ENCODE data around the gene SIX3. TPM values are rescaled to one million over a fixed set of nuclear protein-coding genes. Genes with fewer than 3 reads are reported as not detected.

The SIX3 gene
- total RNA-seq, 1 donor from 2014 or later, result not detected

GRCh38 chr2:44949329-44950151 lies 8.0 kb downstream of the SIX3 start:
- H3K9ac ChIP-seq (ENCODE audit: low read depth in 1 of 3, low read length in 3 of 3), result peak overlapping the region in 1 of 3 donors; percentile 33
- peak overlapping the region in 1 of 3 donors; percentile 60 for H3K4me3 ChIP-seq (ENCODE audit: low read length in 3 of 3)
- H3K9me3 ChIP-seq (ENCODE audit: control insufficient read depth in 3 of 3, low read length in 3 of 3), result no peaks in the 10 kb centered on the region
- H3K36me3 ChIP-seq (ENCODE audit: control insufficient read depth in 3 of 3, insufficient read depth in 3 of 3, low read length in 3 of 3), result no peaks in the 10 kb centered on the region
- no peak overlapping the region for H3K27ac ChIP-seq (ENCODE audit: low read depth, low read length)
- peaks cover 15 to 21% (median 20%) of the 10 kb centered on the region in 3 donors for H3K4me1 ChIP-seq (ENCODE audit: control insufficient read depth in 3 of 3, insufficient read depth in 3 of 3, low read length in 3 of 3)
- H3K27me3 ChIP-seq (ENCODE audit: control insufficient read depth in 3 of 3, insufficient read depth in 3 of 3, low read length in 3 of 3), result peaks cover 62 to 80% (median 71%) of the 10 kb centered on the region in 3 donors

GRCh38 chr2:44950646-44951045 lies 9.1 kb downstream of the SIX3 start:
- Histone ChIP-seq H3K27me3 (ENCODE audit: control insufficient read depth in 3 of 3, insufficient read depth in 3 of 3, low read length in 3 of 3) (peaks cover 68 to 82% (median 72%) of the 10 kb centered on the region in 3 donors), H3K4me1 (ENCODE audit: control insufficient read depth in 3 of 3, insufficient read depth in 3 of 3, low read length in 3 of 3) (peaks cover 26 to 31% (median 26%) of the 10 kb centered on the region in 3 donors), H3K9me3 (ENCODE audit: control insufficient read depth in 3 of 3, low read length in 3 of 3) (no peaks in the 10 kb centered on the region), H3K36me3 (ENCODE audit: control insufficient read depth in 3 of 3, insufficient read depth in 3 of 3, low read length in 3 of 3) (no peaks in the 10 kb centered on the region), H3K27ac (ENCODE audit: low read depth, low read length) (no peak overlapping the region), H3K4me3 (ENCODE audit: low read length in 3 of 3) (no peak overlapping the region), H3K9ac (ENCODE audit: low read depth in 1 of 3, low read length in 3 of 3) (no peak overlapping the region)

- no peak overlapping the region for H3K9ac ChIP-seq (ENCODE audit: low read depth in 1 of 3, low read length in 3 of 3)
- peaks cover 67 to 82% (median 68%) of the 10 kb centered on the region in 3 donors for H3K27me3 ChIP-seq (ENCODE audit: control insufficient read depth in 3 of 3, insufficient read depth in 3 of 3, low read length in 3 of 3)
- H3K27ac ChIP-seq (ENCODE audit: low read depth, low read length), result no peak overlapping the region
- peaks cover 29 to 31% (median 31%) of the 10 kb centered on the region in 3 donors for H3K4me1 ChIP-seq (ENCODE audit: control insufficient read depth in 3 of 3, insufficient read depth in 3 of 3, low read length in 3 of 3)
- H3K36me3 ChIP-seq (ENCODE audit: control insufficient read depth in 3 of 3, insufficient read depth in 3 of 3, low read length in 3 of 3), result no peaks in the 10 kb centered on the region
- H3K4me3 ChIP-seq (ENCODE audit: low read length in 3 of 3), result no peak overlapping the region
- H3K9me3 ChIP-seq (ENCODE audit: control insufficient read depth in 3 of 3, low read length in 3 of 3), result no peaks in the 10 kb centered on the region
Measured at GRCh38 chr2:44951124-44951523, 9.6 kb downstream of the SIX3 start.

GRCh38 chr2:44951714-44952113 lies 10.2 kb downstream of the SIX3 start:
- Histone ChIP-seq H3K36me3 (ENCODE audit: control insufficient read depth in 3 of 3, insufficient read depth in 3 of 3, low read length in 3 of 3) (no peaks in the 10 kb centered on the region), H3K27me3 (ENCODE audit: control insufficient read depth in 3 of 3, insufficient read depth in 3 of 3, low read length in 3 of 3) (peaks cover 66 to 79% (median 68%) of the 10 kb centered on the region in 3 donors), H3K27ac (ENCODE audit: low read depth, low read length) (no peak overlapping the region), H3K4me1 (ENCODE audit: control insufficient read depth in 3 of 3, insufficient read depth in 3 of 3, low read length in 3 of 3) (peaks cover 30 to 32% (median 31%) of the 10 kb centered on the region in 3 donors), H3K9me3 (ENCODE audit: control insufficient read depth in 3 of 3, low read length in 3 of 3) (no peaks in the 10 kb centered on the region), H3K4me3 (ENCODE audit: low read length in 3 of 3) (peak overlapping the region; percentile 14 to 70 (median 51)), H3K9ac (ENCODE audit: low read depth in 1 of 3, low read length in 3 of 3) (peak overlapping the region in 1 of 3 donors; percentile 50)

- Histone ChIP-seq H3K4me1 (ENCODE audit: control insufficient read depth in 3 of 3, insufficient read depth in 3 of 3, low read length in 3 of 3) (peaks cover 32 to 34% (median 34%) of the 10 kb centered on the region in 3 donors), H3K36me3 (ENCODE audit: control insufficient read depth in 3 of 3, insufficient read depth in 3 of 3, low read length in 3 of 3) (no peaks in the 10 kb centered on the region), H3K4me3 (ENCODE audit: low read length in 3 of 3) (peak overlapping the region; percentile 51 to 70 (median 52)), H3K9ac (ENCODE audit: low read depth in 1 of 3, low read length in 3 of 3) (peak overlapping the region in 1 of 3 donors; percentile 50), H3K9me3 (ENCODE audit: control insufficient read depth in 3 of 3, low read length in 3 of 3) (no peaks in the 10 kb centered on the region), H3K27me3 (ENCODE audit: control insufficient read depth in 3 of 3, insufficient read depth in 3 of 3, low read length in 3 of 3) (peaks cover 66 to 78% (median 68%) of the 10 kb centered on the region in 3 donors), H3K27ac (ENCODE audit: low read depth, low read length) (no peak overlapping the region)
Measured at GRCh38 chr2:44952143-44952805, 10.8 kb downstream of the SIX3 start.

GRCh38 chr2:44952806-44953498 lies 11.4 kb downstream of the SIX3 start:
- peak overlapping the region in 1 of 3 donors; percentile 50 for H3K9ac ChIP-seq (ENCODE audit: low read depth in 1 of 3, low read length in 3 of 3)

GRCh38 chr2:44953499-44953883 lies 12.0 kb downstream of the SIX3 start:
- Histone ChIP-seq H3K9ac (ENCODE audit: low read depth in 1 of 3, low read length in 3 of 3) (no peak overlapping the region), H3K9me3 (ENCODE audit: control insufficient read depth in 3 of 3, low read length in 3 of 3) (no peaks in the 10 kb centered on the region), H3K4me1 (ENCODE audit: control insufficient read depth in 3 of 3, insufficient read depth in 3 of 3, low read length in 3 of 3) (peaks cover 34 to 38% (median 35%) of the 10 kb centered on the region in 3 donors), H3K27me3 (ENCODE audit: control insufficient read depth in 3 of 3, insufficient read depth in 3 of 3, low read length in 3 of 3) (peaks cover 59 to 69% (median 62%) of the 10 kb centered on the region in 3 donors), H3K27ac (ENCODE audit: low read depth, low read length) (no peak overlapping the region), H3K36me3 (ENCODE audit: control insufficient read depth in 3 of 3, insufficient read depth in 3 of 3, low read length in 3 of 3) (no peaks in the 10 kb centered on the region), H3K4me3 (ENCODE audit: low read length in 3 of 3) (no peak overlapping the region)

More at GRCh38 chr2:44952806-44953498, 11.4 kb downstream of the SIX3 start:
- Histone ChIP-seq H3K9me3 (ENCODE audit: control insufficient read depth in 3 of 3, low read length in 3 of 3) (no peaks in the 10 kb centered on the region), H3K4me3 (ENCODE audit: low read length in 3 of 3) (peak overlapping the region; percentile 19 to 70 (median 52)), H3K27ac (ENCODE audit: low read depth, low read length) (no peak overlapping the region), H3K36me3 (ENCODE audit: control insufficient read depth in 3 of 3, insufficient read depth in 3 of 3, low read length in 3 of 3) (no peaks in the 10 kb centered on the region), H3K4me1 (ENCODE audit: control insufficient read depth in 3 of 3, insufficient read depth in 3 of 3, low read length in 3 of 3) (peaks cover 34 to 35% (median 34%) of the 10 kb centered on the region in 3 donors), H3K27me3 (ENCODE audit: control insufficient read depth in 3 of 3, insufficient read depth in 3 of 3, low read length in 3 of 3) (peaks cover 65 to 71% (median 68%) of the 10 kb centered on the region in 3 donors)

GRCh38 chr2:44954447-44954888 lies 13.0 kb downstream of the SIX3 start:
- H3K9me3 ChIP-seq (ENCODE audit: control insufficient read depth in 3 of 3, low read length in 3 of 3), result no peaks in the 10 kb centered on the region
- H3K27ac ChIP-seq (ENCODE audit: low read depth, low read length), result no peak overlapping the region
- H3K27me3 ChIP-seq (ENCODE audit: control insufficient read depth in 3 of 3, insufficient read depth in 3 of 3, low read length in 3 of 3), result peaks cover 53 to 63% (median 54%) of the 10 kb centered on the region in 3 donors
- peaks cover 34 to 38% (median 35%) of the 10 kb centered on the region in 3 donors for H3K4me1 ChIP-seq (ENCODE audit: control insufficient read depth in 3 of 3, insufficient read depth in 3 of 3, low read length in 3 of 3)
- no peaks in the 10 kb centered on the region for H3K36me3 ChIP-seq (ENCODE audit: control insufficient read depth in 3 of 3, insufficient read depth in 3 of 3, low read length in 3 of 3)
- H3K4me3 ChIP-seq (ENCODE audit: low read length in 3 of 3), result peak overlapping the region; percentile 65 to 73 (median 72)
- H3K9ac ChIP-seq (ENCODE audit: low read depth in 1 of 3, low read length in 3 of 3), result no peak overlapping the region

- no peaks in the 10 kb centered on the region for H3K36me3 ChIP-seq (ENCODE audit: control insufficient read depth in 3 of 3, insufficient read depth in 3 of 3, low read length in 3 of 3)
- no peaks in the 10 kb centered on the region for H3K9me3 ChIP-seq (ENCODE audit: control insufficient read depth in 3 of 3, low read length in 3 of 3)
- peak overlapping the region in 1 of 3 donors; percentile 57 for H3K9ac ChIP-seq (ENCODE audit: low read depth in 1 of 3, low read length in 3 of 3)
- no peak overlapping the region for H3K27ac ChIP-seq (ENCODE audit: low read depth, low read length)
- H3K4me1 ChIP-seq (ENCODE audit: control insufficient read depth in 3 of 3, insufficient read depth in 3 of 3, low read length in 3 of 3), result peaks cover 31 to 35% (median 31%) of the 10 kb centered on the region in 3 donors
- peaks cover 51 to 61% (median 52%) of the 10 kb centered on the region in 3 donors for H3K27me3 ChIP-seq (ENCODE audit: control insufficient read depth in 3 of 3, insufficient read depth in 3 of 3, low read length in 3 of 3)
- H3K4me3 ChIP-seq (ENCODE audit: low read length in 3 of 3), result peak overlapping the region; percentile 65 to 73 (median 72)
Measured at GRCh38 chr2:44954889-44955592, 13.5 kb downstream of the SIX3 start.

All from skeletal muscle tissue (tissue), 4 donors.